WERI-Rb-1 (cell line): ENCODE data around the gene VWA5B2.
A peak's percentile ranks its signal among the peaks of the same experiment; 100 is the strongest.

Experiments used
- DNase-seq: peaks from one replicate; pipeline ENCODE4 v3.0.0-alpha.2; 2020
- H3K27ac ChIP-seq: fragments of 250-450 bp; sonication (Bioruptor Pico); 2 replicates; pipeline ENCODE4 v1.5.1; 2020; ENCODE audit warnings: mild to moderate bottlenecking, moderate library complexity
- H3K27me3 ChIP-seq: fragments of 250-450 bp; sonication (Bioruptor Pico); 2 replicates; pipeline ENCODE4 v1.5.1; 2021; ENCODE audit warnings: mild to moderate bottlenecking, low read depth, moderate library complexity; ENCODE audit not compliant: insufficient read depth, severe bottlenecking
- H3K36me3 ChIP-seq: fragments of 250-450 bp; sonication (Bioruptor Pico); 2 replicates; pipeline ENCODE4 v1.5.1; 2020; ENCODE audit warnings: mild to moderate bottlenecking, moderate library complexity
- H3K4me3 ChIP-seq: 2 replicates; pipeline ENCODE4 v1.5.1; 2011; ENCODE audit warnings: low read depth, mild to moderate bottlenecking, control low read depth, low read length
- H3K9me3 ChIP-seq: fragments of 250-450 bp; sonication (Bioruptor Pico); 2 replicates; pipeline ENCODE4 v1.5.1; 2021; ENCODE audit warnings: mild to moderate bottlenecking, moderate library complexity; ENCODE audit not compliant: severe bottlenecking
- TF ChIP-seq, protein P1 (sequence below): IDR thresholded peaks from 2 replicates; pipeline ENCODE4 v1.5.1; 2011; ENCODE audit warnings: low read depth, mild to moderate bottlenecking, control low read depth, inconsistent platforms, low read length

VWA5B2 gene

DNA sequence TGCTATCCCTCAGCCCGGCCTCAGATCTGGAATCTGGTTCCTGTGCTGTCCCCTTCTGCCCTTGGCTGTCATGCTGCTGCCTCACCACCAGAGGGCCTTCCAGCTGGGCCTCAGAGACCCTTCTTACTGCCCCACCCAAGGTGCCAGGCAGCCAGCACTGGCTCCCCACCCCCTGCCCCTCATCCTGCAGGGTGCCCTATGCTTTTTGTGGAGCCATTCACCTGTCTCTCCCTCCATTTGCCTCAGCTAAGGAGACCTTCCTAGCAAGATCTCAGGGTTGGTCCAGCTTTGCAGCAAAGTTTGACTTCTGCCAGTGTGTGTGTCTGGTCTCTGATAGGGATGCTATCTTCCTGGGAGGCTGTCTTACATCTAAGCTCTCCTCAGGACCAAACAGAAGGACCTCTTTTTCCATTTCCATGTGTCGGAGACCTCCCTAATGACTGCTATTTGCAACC lies 1.9 kb upstream of the VWA5B2 start:
- TF ChIP-seq, protein P1, sequence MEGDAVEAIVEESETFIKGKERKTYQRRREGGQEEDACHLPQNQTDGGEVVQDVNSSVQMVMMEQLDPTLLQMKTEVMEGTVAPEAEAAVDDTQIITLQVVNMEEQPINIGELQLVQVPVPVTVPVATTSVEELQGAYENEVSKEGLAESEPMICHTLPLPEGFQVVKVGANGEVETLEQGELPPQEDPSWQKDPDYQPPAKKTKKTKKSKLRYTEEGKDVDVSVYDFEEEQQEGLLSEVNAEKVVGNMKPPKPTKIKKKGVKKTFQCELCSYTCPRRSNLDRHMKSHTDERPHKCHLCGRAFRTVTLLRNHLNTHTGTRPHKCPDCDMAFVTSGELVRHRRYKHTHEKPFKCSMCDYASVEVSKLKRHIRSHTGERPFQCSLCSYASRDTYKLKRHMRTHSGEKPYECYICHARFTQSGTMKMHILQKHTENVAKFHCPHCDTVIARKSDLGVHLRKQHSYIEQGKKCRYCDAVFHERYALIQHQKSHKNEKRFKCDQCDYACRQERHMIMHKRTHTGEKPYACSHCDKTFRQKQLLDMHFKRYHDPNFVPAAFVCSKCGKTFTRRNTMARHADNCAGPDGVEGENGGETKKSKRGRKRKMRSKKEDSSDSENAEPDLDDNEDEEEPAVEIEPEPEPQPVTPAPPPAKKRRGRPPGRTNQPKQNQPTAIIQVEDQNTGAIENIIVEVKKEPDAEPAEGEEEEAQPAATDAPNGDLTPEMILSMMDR: peak; percentile 90
- no peaks in the 10 kb centered on the region for H3K9me3 ChIP-seq
- peak; percentile 55 for DNase-seq
- H3K36me3 ChIP-seq: no peaks in the 10 kb centered on the region
- H3K4me3 ChIP-seq: no peak overlapping the region
- peaks cover 4% of the 10 kb centered on the region for H3K27me3 ChIP-seq
- no peak overlapping the region for H3K27ac ChIP-seq

DNA sequence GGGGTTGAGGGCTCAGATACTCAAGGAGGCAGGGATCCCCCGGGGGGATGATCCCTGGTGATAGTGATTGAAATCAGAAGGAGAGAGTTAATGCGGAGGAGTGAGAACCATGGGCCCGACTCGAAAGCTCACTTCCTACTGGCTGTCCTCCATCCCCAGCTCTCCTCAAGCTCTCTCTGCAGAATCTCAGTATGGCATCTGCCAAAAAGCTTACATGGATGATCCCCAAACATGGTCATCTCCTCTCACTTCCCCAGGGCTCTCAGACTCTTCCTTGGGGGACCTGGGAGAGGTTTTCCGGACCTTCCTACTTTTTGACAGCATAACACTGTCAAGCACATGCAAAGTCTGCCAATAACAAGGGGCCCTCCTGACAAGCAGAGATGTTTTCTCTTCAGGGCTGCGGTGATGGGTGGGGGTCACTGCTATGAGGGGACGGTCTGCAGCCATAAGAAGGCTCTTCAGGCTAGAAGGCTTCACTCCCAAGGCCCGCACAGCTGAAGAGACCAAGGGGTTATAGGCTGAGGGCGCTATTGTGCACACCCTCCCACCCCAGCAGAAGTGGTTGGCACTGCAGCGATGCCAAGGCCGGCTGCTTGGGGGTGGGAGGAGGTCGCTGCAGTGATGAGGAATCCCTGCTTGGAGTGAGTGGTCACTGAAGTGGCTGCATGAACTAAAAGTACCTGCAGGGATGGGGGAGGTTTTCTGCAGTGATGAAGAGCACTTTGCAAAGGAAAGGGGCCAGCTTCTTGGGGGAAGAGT lies 828 bp upstream of the VWA5B2 start:
- Histone ChIP-seq H3K4me3 (peak overlapping the region; percentile 73), H3K27ac (no peak overlapping the region), H3K36me3 (no peaks in the 10 kb centered on the region), H3K27me3 (peaks cover 4% of the 10 kb centered on the region), H3K9me3 (no peaks in the 10 kb centered on the region)
- no peak for DNase-seq
- TF ChIP-seq, protein P1: peak; percentile 26; the same call in 1 of the 2 replicates

- no peaks in the 10 kb centered on the region for H3K36me3 ChIP-seq
- TF ChIP-seq, protein P1: no peak
- H3K27me3 ChIP-seq: peaks cover 4% of the 10 kb centered on the region
- peak overlapping the region; percentile 73 for H3K4me3 ChIP-seq
- DNase-seq: peak; percentile 34
- H3K27ac ChIP-seq: no peak overlapping the region
- H3K9me3 ChIP-seq: no peaks in the 10 kb centered on the region
Observed at GRCh38 chr3:184230081-184230602, 757 bp downstream of the VWA5B2 start.

- Histone ChIP-seq H3K36me3 (no peaks in the 10 kb centered on the region), H3K27ac (no peak overlapping the region), H3K9me3 (no peaks in the 10 kb centered on the region), H3K27me3 (peaks cover 4% of the 10 kb centered on the region), H3K4me3 (peak overlapping the region; percentile 73)
- no peak for DNase-seq
- TF ChIP-seq, protein P1: no peak
Observed at GRCh38 chr3:184230603-184231528, 1.5 kb downstream of the VWA5B2 start.

GRCh38 chr3:184231671-184232070 lies 2.3 kb downstream of the VWA5B2 start:
- no peaks in the 10 kb centered on the region for H3K36me3 ChIP-seq
- TF ChIP-seq, protein P1: no peak

More at GRCh38 chr3:184231671-184232070, 2.3 kb downstream of the VWA5B2 start:
- Histone ChIP-seq H3K27ac (no peak overlapping the region), H3K27me3 (peaks cover 4% of the 10 kb centered on the region), H3K9me3 (no peaks in the 10 kb centered on the region), H3K4me3 (no peak overlapping the region)
- no peak for DNase-seq
